VCaP (cell line): Measurements from ENCODE around the gene SFTPD.
"Not testable (repeated sequence)": the region's sequence is repeated elsewhere in the genome, so short reads cannot be mapped to it uniquely, and the experiment has no call there.

ENCODE experiments used
- H3K27ac ChIP-seq: fragments of 450-650 bp; 2 replicates; pipeline ENCODE4 v1.5.1; 2017
- TF ChIP-seq, protein P1 (sequence below): fragments of 450-650 bp; conservative IDR thresholded peaks from 2 replicates; pipeline ENCODE4 v1.5.1; 2017; ENCODE audit warnings: mild to moderate bottlenecking, moderate library complexity

Gene SFTPD

DNA sequence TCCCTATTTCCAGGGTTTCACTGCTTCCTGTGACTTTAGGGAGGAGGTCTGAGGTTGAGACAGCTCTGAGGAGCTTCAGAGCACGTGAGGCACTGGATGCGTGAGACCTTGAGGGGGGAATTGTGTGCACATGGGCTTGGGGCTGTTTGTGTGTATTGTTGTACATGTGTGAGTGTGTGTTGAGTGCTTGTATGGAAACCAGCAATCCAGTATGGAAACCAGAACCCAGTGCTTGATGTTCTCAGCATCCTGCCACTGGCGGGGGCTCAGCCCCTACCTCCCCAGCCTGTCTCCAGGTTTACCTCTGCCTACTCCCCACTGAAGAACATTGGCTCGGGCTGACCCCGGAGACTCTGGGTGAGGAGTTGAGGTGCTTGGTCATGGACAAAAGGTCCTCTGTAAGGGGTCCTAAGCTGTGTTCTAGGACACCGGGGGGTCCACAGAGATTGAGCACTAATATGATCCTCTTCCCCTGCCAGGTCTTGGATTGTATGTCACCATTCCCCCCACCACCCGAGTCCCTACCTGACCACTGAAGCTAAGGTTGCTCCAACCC is 20.8 kb downstream of the SFTPD start:
- TF ChIP-seq, protein P1, sequence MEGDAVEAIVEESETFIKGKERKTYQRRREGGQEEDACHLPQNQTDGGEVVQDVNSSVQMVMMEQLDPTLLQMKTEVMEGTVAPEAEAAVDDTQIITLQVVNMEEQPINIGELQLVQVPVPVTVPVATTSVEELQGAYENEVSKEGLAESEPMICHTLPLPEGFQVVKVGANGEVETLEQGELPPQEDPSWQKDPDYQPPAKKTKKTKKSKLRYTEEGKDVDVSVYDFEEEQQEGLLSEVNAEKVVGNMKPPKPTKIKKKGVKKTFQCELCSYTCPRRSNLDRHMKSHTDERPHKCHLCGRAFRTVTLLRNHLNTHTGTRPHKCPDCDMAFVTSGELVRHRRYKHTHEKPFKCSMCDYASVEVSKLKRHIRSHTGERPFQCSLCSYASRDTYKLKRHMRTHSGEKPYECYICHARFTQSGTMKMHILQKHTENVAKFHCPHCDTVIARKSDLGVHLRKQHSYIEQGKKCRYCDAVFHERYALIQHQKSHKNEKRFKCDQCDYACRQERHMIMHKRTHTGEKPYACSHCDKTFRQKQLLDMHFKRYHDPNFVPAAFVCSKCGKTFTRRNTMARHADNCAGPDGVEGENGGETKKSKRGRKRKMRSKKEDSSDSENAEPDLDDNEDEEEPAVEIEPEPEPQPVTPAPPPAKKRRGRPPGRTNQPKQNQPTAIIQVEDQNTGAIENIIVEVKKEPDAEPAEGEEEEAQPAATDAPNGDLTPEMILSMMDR, result no peak
- no peak overlapping the region for H3K27ac ChIP-seq

DNA sequence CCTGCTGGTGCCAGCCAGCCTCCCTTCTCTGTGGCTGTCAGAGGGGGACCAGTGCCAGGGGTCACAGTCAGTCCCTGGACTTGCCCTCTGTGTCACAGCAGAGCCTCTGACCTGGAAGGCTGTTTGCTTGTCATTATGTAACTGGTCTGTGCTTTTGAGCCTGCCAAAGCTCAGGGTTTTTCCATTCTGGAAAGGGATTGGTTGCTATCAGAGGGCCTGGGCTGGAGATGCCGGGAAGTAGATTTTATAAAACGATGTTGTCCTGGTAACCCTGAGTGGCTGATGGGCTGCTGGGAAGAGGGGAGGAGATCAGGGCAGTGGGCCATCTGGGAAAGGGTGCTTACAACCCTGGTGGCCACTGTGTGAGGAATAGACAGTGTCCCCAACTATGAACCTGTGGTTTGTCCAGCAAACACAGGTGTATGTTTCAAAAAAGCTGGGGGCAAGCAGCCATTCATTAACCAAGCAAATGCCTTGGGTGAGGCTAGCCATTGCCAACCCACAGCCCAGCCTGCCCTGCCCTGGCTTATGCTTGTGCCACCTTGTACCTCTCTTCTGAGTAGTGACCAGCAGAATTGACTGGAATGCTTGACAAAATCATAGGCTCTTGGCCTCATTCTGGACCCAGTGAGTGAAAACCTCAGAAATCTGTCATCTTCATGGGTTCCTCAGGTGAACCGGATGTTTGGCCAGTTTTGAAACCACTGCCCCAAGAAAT is 21.6 kb downstream of the SFTPD start:
- H3K27ac ChIP-seq, result no peak overlapping the region
- TF ChIP-seq, protein P1, result no peak

DNA sequence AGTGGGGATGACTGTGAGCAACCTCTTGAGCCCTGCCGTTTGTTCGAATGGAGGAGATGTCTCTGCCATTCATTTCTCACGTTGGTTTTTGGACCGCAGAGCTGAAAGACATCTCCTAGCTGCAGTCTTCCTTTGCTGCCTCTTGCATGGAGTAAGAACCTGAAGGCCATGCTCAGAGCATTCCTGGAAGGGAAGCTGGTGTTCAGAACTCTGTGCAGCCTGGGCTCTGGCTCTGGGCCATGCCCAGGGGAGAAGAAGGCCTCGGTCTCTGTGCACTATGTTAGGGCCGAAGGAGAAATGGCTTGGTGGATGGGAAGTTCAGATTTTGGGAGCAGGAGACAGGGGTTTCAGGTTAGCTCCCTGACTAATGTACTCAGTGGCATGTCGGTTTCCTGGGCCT is 22.9 kb downstream of the SFTPD start:
- TF ChIP-seq, protein P1, result no peak
- H3K27ac ChIP-seq, result no peak overlapping the region

DNA sequence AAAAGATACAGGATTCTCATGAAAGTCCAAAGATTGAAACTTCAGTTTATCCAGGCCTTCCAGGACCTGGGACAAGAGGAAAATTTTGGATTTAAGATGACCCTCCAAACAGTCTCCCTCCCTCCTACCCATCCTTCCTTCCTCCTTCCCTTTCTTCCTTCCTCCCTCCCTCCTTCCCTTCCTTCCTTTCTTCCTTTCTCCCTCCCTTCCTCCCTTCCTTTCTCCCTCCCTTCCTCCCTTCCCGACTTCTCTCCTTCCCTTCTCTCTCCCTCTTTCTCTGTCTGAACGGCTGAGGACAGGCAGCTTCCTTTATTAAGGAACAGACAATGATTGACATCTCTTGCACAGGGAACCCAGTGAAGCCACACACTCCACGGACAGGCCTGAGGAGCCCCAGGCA is 23.3 kb downstream of the SFTPD start:
- TF ChIP-seq, protein P1, result no peak
- no peak overlapping the region for H3K27ac ChIP-seq

DNA sequence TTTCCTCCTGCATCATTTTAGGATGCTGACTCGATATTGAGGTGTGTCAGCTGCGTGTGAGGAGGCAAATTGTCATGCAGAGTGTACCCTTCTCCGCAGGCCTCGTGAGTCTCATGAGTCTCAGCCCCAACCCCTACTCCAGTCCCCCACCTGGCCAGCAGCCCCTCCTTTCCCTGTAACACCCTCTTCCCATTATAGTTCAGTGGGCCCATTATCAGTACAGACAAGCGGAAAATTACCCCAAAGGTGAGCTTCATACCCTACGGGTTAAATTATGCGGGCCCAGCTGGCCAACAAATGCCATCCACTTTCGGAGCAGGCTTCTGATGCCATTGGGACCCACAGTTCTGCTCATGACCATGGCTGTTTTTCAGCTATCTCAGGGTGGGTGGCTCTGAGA is 25.2 kb downstream of the SFTPD start:
- H3K27ac ChIP-seq, result no peak overlapping the region

DNA sequence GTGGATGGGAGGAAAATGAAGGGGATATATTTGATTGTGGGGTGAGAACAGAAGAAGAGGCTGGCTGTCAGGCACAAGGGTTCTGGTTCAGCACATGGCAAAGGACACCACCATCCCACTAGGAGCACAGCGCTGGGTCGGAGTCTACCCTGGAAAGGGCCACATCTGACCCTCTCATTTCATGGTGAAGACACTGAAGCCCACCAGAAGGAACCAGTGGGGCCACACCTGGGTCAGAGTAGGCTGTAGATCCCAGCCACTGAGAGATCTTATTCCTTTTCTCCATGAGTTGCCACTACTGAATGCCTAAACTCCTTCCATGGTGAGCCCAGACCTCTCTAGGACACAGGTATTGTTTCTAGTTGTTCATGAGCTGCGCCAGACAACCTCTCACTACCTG is 25.8 kb downstream of the SFTPD start:
- TF ChIP-seq, protein P1, result no peak
- H3K27ac ChIP-seq, result no peak overlapping the region

More for the DNA sequence above, 25.2 kb downstream of the SFTPD start:
- TF ChIP-seq, protein P1, result no peak

DNA sequence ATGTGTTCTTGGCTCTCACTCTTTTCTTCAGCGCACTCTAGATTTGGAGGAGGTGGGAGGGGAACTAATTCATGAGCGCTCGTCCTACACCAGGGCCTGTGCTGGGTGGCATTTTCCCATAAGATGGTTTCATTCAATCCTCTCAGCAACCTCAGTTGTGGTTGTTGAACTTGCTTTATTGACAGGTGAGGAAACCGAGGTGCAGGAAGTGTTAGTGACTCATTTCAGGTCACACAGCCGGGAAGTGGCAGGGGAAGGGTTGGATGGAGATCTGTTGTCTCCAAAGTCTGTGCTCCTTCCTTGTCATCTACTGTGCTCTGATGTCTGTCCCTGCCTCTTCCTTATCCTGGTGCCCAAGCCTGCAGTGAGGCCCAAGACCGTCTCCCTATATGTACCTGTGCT is 26.9 kb downstream of the SFTPD start:
- H3K27ac ChIP-seq, result not testable (repeated sequence)

DNA sequence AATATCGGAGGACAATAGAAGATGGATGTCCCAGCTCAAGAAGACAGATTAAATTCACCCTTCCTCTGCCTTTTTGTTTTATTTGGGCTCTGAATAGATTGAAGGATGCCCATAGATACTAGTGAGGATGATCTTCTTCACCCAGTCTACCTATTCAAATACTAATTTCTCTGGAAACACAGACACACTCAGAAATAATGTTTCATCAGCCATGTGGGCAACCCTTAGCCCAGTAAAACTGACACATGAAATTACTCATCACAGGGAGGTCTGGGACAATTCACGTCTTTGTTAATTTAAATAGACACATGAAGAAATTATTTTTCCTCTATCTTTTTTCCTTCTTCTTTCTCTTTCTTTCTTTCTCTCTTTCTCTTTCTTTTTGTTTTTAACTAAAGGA is 33.1 kb downstream of the SFTPD start:
- H3K27ac ChIP-seq, result not testable (repeated sequence)
